ENCODE data around the gene GDPD5. TPM values are rescaled to one million over a fixed set of nuclear protein-coding genes. Genes with fewer than 3 reads are reported as not detected.

Gene GDPD5
- polyA plus RNA-seq, 3 donors = 4.9 to 39.0 (median 7.6) TPM

GRCh38 chr11:75498556-75499255 is 27.0 kb downstream of the GDPD5 start:
- Histone ChIP-seq H3K27me3 (ENCODE audit: control insufficient read depth in 2 of 2, insufficient read depth in 2 of 2, low read length in 2 of 2) (no peaks in the 10 kb centered on the region), H3K4me1 (ENCODE audit: control insufficient read depth in 1 of 2, insufficient read depth in 2 of 2, low read length in 2 of 2) (peaks cover 8 to 13% of the 10 kb centered on the region in 2 donors), H3K4me2 (replicated peaks; ENCODE audit: extremely low read depth, low read length, poor library complexity, severe bottlenecking) (no peak overlapping the region), H3K27ac (ENCODE audit: low read depth in 1 of 2, low read length in 2 of 2) (no peak overlapping the region), H2AFZ (ENCODE audit: insufficient read depth, low read depth, low read length, poor library complexity, severe bottlenecking) (no peak overlapping the region), H3K79me2 (ENCODE audit: insufficient read depth, low read length) (no peaks in the 10 kb centered on the region), H3K9ac (ENCODE audit: insufficient read depth, low read length, poor library complexity, severe bottlenecking) (no peak overlapping the region), H3K36me3 (replicated peaks in 1 of 2; ENCODE audit: control insufficient read depth in 1 of 2, insufficient read depth in 2 of 2, low read length in 2 of 2) (no peaks in the 10 kb centered on the region), H4K20me1 (ENCODE audit: insufficient read depth, low read length) (no peaks in the 10 kb centered on the region), H3K4me3 (replicated peaks in 1 of 3; ENCODE audit: low read depth in 2 of 3, low read length in 3 of 3) (no peak overlapping the region), H3K9me3 (replicated peaks in 1 of 2; ENCODE audit: control insufficient read depth in 1 of 2, insufficient read depth in 1 of 2, low read length in 2 of 2) (no peaks in the 10 kb centered on the region)
- Mint-ChIP-seq H3K27ac (peak overlapping the region in 1 of 7 donors; percentile 23), H3K9me3 (no peaks in the 10 kb centered on the region), H3K4me3 (no peak overlapping the region), H3K27me3 (ENCODE audit: low read depth in 3 of 3) (peaks cover 0 to 2% (median 1%) of the 10 kb centered on the region in 3 donors), H3K4me1 (peaks cover 23% of the 10 kb centered on the region), H3K36me3 (peaks cover 0 to 1% of the 10 kb centered on the region in 2 donors)
- no peak for DNase-seq
- intact Hi-C loops (cut with micrococcal nuclease) = no loop called here
- no peak for TF ChIP-seq CTCF (IDR thresholded peaks at IDR 0.05)
- 85% methylated on average over 4 of the region's 4 CpGs for whole genome bisulfite sequencing (ENCODE audit: insufficient coverage)

GRCh38 chr11:75497788-75498409 is 27.8 kb downstream of the GDPD5 start:
- no peak overlapping the region for H3K4me3 Mint-ChIP-seq
- 100% methylated on average over 4 of the region's 5 CpGs for WGBS (ENCODE audit: insufficient coverage)
- Histone ChIP-seq H3K4me1 (ENCODE audit: control insufficient read depth in 1 of 2, insufficient read depth in 2 of 2, low read length in 2 of 2) (peaks cover 6 to 10% of the 10 kb centered on the region in 2 donors), H3K9ac (ENCODE audit: insufficient read depth, low read length, poor library complexity, severe bottlenecking) (no peak overlapping the region), H4K20me1 (ENCODE audit: insufficient read depth, low read length) (no peaks in the 10 kb centered on the region), H3K4me2 (replicated peaks; ENCODE audit: extremely low read depth, low read length, poor library complexity, severe bottlenecking) (no peak overlapping the region), H3K4me3 (replicated peaks in 1 of 3; ENCODE audit: low read depth in 2 of 3, low read length in 3 of 3) (no peak overlapping the region), H3K36me3 (replicated peaks in 1 of 2; ENCODE audit: control insufficient read depth in 1 of 2, insufficient read depth in 2 of 2, low read length in 2 of 2) (no peaks in the 10 kb centered on the region), H3K79me2 (ENCODE audit: insufficient read depth, low read length) (no peaks in the 10 kb centered on the region), H2AFZ (ENCODE audit: insufficient read depth, low read depth, low read length, poor library complexity, severe bottlenecking) (no peak overlapping the region), H3K9me3 (replicated peaks in 1 of 2; ENCODE audit: control insufficient read depth in 1 of 2, insufficient read depth in 1 of 2, low read length in 2 of 2) (no peaks in the 10 kb centered on the region), H3K27me3 (ENCODE audit: control insufficient read depth in 2 of 2, insufficient read depth in 2 of 2, low read length in 2 of 2) (no peaks in the 10 kb centered on the region), H3K27ac (ENCODE audit: low read depth in 1 of 2, low read length in 2 of 2) (no peak overlapping the region)
- H3K4me1 Mint-ChIP-seq = peaks cover 19% of the 10 kb centered on the region
- peak overlapping the region in 1 of 7 donors; percentile 41 for H3K27ac Mint-ChIP-seq
- H3K9me3 Mint-ChIP-seq = no peaks in the 10 kb centered on the region
- no peak for TF ChIP-seq CTCF (IDR thresholded peaks at IDR 0.05)
- DNase-seq = no peak
- intact Hi-C loops (cut with micrococcal nuclease) = no loop called here
- H3K36me3 Mint-ChIP-seq = peaks cover 0 to 1% of the 10 kb centered on the region in 2 donors
- peaks cover 0 to 1% (median 0%) of the 10 kb centered on the region in 3 donors for H3K27me3 Mint-ChIP-seq (ENCODE audit: low read depth in 3 of 3)
